HG03097 (cell line): ENCODE data around the gene RAB34.
A peak's percentile ranks its signal among the peaks of the same experiment; 100 is the strongest.

ENCODE experiments used
- ATAC-seq: cut with Tn5 transposase; IDR thresholded peaks from one replicate; pipeline ENCODE4 v1.9.1; 2021; ENCODE audit not compliant: unreplicated experiment, low FRiP score

RAB34 gene

GRCh38 chr17:28712705-28713415 lies 4.8 kb downstream of the RAB34 start:
- ATAC-seq: no peak

GRCh38 chr17:28712032-28712704 lies 5.5 kb downstream of the RAB34 start:
- ATAC-seq: no peak

- ATAC-seq: peak; percentile 2
These were observed 6.0 kb downstream of the RAB34 start, which contains the start of gene PROCA1 for GRCh38 chr17:28711723-28712031. PROCA1 (minus strand) TSS chr17:28711888; CDS start chr17:28711660, 228 bp downstream.

GRCh38 chr17:28710861-28711722 lies 6.6 kb downstream of the RAB34 start:
- peak; percentile 60 for ATAC-seq

GRCh38 chr17:28707339-28707720 lies 10.3 kb downstream of the RAB34 start:
- ATAC-seq: no peak

GRCh38 chr17:28706471-28707338 lies 11.0 kb downstream of the RAB34 start:
- no peak for ATAC-seq

GRCh38 chr17:28705728-28706334 lies 11.8 kb downstream of the RAB34 start:
- no peak for ATAC-seq

- ATAC-seq: no peak
These were observed 12.5 kb downstream of the RAB34 start for GRCh38 chr17:28705074-28705659.

GRCh38 chr17:28704219-28704858 lies 13.3 kb downstream of the RAB34 start:
- ATAC-seq: no peak

GRCh38 chr17:28703552-28704218 lies 14.0 kb downstream of the RAB34 start:
- ATAC-seq: no peak

- no peak for ATAC-seq
These were observed 14.9 kb downstream of the RAB34 start for GRCh38 chr17:28702752-28703150.

- no peak for ATAC-seq
These were observed 15.5 kb downstream of the RAB34 start for GRCh38 chr17:28702026-28702751.

- ATAC-seq: no peak
These were observed 16.7 kb downstream of the RAB34 start for GRCh38 chr17:28700830-28701492.

GRCh38 chr17:28700278-28700677 lies 17.4 kb downstream of the RAB34 start:
- ATAC-seq: no peak

GRCh38 chr17:28698253-28698941 lies 19.3 kb downstream of the RAB34 start:
- ATAC-seq: no peak

- no peak for ATAC-seq
These were observed 23.8 kb downstream of the RAB34 start for GRCh38 chr17:28693869-28694268.

GRCh38 chr17:28689011-28689410 lies 28.7 kb downstream of the RAB34 start:
- ATAC-seq: no peak
